ENCODE results near the gene PHLPP1.

- no peak for TF ChIP-seq CTCF (IDR thresholded peaks at IDR 0.05 in 8 of 11, conservative IDR thresholded peaks at IDR 0.05 in 3 of 11)
- no peak for TF ChIP-seq POLR2A (IDR thresholded peaks at IDR 0.05)
- no peak for TF ChIP-seq POLR2AphosphoS5 (IDR thresholded peaks at IDR 0.05)
Observed at GRCh38 chr18:62829936-62830335, 114.6 kb downstream of the PHLPP1 start.

Measured in spleen (tissue), 7 donors.